K562 treated with DMSO at 1 percent for 12 hours (cell line): ENCODE results near the gene C1orf226. TPM values are rescaled to one million over a fixed set of nuclear protein-coding genes. Genes with fewer than 3 reads are reported as not detected.

ENCODE experiments used
- total RNA-seq: library from RNA; unstranded; fragments of 300-600 nt; gene quantifications from 2 replicates; pipeline ENCODE4 v1.2.3, GENCODE V29; 2022; ENCODE audit not compliant: insufficient read depth

The C1orf226 gene
- total RNA-seq = 0.61 and 1.0 TPM in 2 replicates

GRCh38 chr1:162381383-162381782 lies at the start of gene C1orf226:
TSS of gene C1orf226 (plus strand) at chr1:162381728. CDS start at chr1:162381902, 174 bp downstream.

GRCh38 chr1:162376691-162377090 lies 4.8 kb upstream of the C1orf226 start, which contains the start of gene SPATA46:
TSS of gene SPATA46 (minus strand) at chr1:162376854. CDS start at chr1:162376790, 64 bp downstream.

GRCh38 chr1:162412002-162412401 lies 30.5 kb downstream of the C1orf226 start, which contains the start of gene SH2D1B:
TSS of gene SH2D1B (minus strand) at chr1:162412136. CDS start at chr1:162412016, 120 bp downstream.

Other genes with a start within 250 kb of the C1orf226 start
- not detected in 2 replicates for gene SPATA46, start 4.9 kb upstream of the C1orf226 start, total RNA-seq
- gene SH2D1B, start 30.4 kb downstream of the C1orf226 start, total RNA-seq = 0.64 TPM in 1 of 2 replicates, not detected in the other
- 4.1 and 25.9 TPM in 2 replicates for gene UHMK1, start 116.1 kb downstream of the C1orf226 start, total RNA-seq
- 40.6 and 76.0 TPM in 2 replicates for gene UAP1, start 180.0 kb downstream of the C1orf226 start, total RNA-seq